Stomach (tissue), 4 donors: Measurements from ENCODE around the gene HERPUD1.

Source experiments
- EP300 ChIP-seq: sonication (generic); formaldehyde crosslinking; IDR thresholded peaks from one replicate; pipeline ENCODE4 v1.6.1; 2017; ENCODE audit warnings: antibody characterized with exemption
- POLR2A ChIP-seq, 4 donors: fragments of 450-650 bp; IDR thresholded peaks; one replicate each; pipeline ENCODE4 v1.6.1; 2016; ENCODE audit warnings: antibody characterized with exemption in 4 of 4, control low read depth in 2 of 4, mild to moderate bottlenecking in 1 of 4, moderate library complexity in 1 of 4
- POLR2AphosphoS5 ChIP-seq, 3 donors: sonication (generic); formaldehyde crosslinking; IDR thresholded peaks; one replicate each; pipeline ENCODE4 v1.6.1; 2016; ENCODE audit warnings: antibody characterized with exemption in 3 of 3
- TF ChIP-seq, protein P1 (sequence below), 7 experiments: fragments of 450-650 bp in 4 of 7; fragments of 200-600 bp in 3 of 7; sonication (generic) in 3 of 7; IDR thresholded peaks; one replicate each; pipeline ENCODE4 v1.5.1; 2016 to 2019; ENCODE audit warnings: antibody characterized with exemption in 7 of 7, control low read depth in 2 of 7, mild to moderate bottlenecking in 1 of 7

DNA sequence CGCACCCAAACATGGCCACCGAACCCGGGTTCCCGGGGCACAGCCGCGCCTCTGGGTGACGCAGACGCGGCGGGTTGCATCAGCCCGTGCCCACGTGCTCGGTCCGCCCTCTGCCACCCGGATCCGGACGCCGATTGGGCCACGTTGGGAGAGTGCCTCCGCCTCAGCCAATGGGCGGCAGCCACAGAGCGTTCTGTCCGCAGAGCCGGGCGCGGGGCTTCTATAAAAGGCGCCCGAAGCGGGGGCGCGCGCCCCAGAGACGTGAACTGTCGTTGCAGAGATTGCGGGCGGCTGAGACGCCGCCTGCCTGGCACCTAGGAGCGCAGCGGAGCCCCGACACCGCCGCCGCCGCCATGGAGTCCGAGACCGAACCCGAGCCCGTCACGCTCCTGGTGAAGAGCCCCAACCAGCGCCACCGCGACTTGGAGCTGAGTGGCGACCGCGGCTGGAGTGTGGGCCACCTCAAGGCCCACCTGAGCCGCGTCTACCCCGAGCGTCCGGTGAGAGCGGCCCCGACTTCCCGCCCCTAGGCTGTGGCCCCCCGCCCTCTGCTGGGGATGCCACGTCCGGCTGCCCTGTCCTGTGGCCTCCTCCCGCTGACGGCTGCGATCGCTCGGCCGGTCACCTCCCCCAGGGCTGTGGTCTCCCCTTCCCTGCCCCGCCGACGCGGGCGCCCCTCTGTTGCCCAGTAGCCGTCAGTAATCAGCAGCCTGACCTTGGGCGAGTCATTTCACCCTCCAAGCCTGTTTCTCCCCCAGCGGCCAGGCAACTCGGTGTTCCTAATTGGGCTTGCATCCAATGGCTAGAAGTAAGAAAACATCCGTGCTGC lies at the start of gene HERPUD1:
- TF ChIP-seq, protein P1, sequence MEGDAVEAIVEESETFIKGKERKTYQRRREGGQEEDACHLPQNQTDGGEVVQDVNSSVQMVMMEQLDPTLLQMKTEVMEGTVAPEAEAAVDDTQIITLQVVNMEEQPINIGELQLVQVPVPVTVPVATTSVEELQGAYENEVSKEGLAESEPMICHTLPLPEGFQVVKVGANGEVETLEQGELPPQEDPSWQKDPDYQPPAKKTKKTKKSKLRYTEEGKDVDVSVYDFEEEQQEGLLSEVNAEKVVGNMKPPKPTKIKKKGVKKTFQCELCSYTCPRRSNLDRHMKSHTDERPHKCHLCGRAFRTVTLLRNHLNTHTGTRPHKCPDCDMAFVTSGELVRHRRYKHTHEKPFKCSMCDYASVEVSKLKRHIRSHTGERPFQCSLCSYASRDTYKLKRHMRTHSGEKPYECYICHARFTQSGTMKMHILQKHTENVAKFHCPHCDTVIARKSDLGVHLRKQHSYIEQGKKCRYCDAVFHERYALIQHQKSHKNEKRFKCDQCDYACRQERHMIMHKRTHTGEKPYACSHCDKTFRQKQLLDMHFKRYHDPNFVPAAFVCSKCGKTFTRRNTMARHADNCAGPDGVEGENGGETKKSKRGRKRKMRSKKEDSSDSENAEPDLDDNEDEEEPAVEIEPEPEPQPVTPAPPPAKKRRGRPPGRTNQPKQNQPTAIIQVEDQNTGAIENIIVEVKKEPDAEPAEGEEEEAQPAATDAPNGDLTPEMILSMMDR (IDR thresholded peaks at IDR 0.05): no peak
- TF ChIP-seq POLR2A (IDR thresholded peaks at IDR 0.05): no peak
- TF ChIP-seq EP300: no peak
- TF ChIP-seq POLR2AphosphoS5 (IDR thresholded peaks at IDR 0.05): peak; percentile 82 to 98 (median 97)
